Measurements from ENCODE around the gene FAM83E.
A peak's percentile ranks its signal among the peaks of the same experiment; 100 is the strongest.
"Not testable (repeated sequence)": the region's sequence is repeated elsewhere in the genome, so short reads cannot be mapped to it uniquely, and the experiment has no call there.

FAM83E gene

GRCh38 chr19:48614436-48615230 lies at the start of gene FAM83E:
Gene FAM83E, minus strand, starts transcription at chr19:48615076. Its CDS starts 1,704 bp downstream, at chr19:48613372.
- peak; percentile 34 for FAIRE-seq

GRCh38 chr19:48664476-48664875 lies 49.6 kb upstream of the FAM83E start:
- FAIRE-seq: no peak

GRCh38 chr19:48663667-48664066 lies 48.8 kb upstream of the FAM83E start:
- no peak for FAIRE-seq

GRCh38 chr19:48661711-48662090 lies 46.8 kb upstream of the FAM83E start:
- no peak for FAIRE-seq

GRCh38 chr19:48660852-48661710 lies 46.2 kb upstream of the FAM83E start:
- peak; percentile 99 for FAIRE-seq

GRCh38 chr19:48659768-48660167 lies 44.9 kb upstream of the FAM83E start:
- peak; percentile 70 for FAIRE-seq

- no peak for FAIRE-seq
These were observed 43.6 kb upstream of the FAM83E start for GRCh38 chr19:48658483-48658882.

GRCh38 chr19:48657828-48658227 lies 43.0 kb upstream of the FAM83E start:
- not testable (repeated sequence) for FAIRE-seq

GRCh38 chr19:48656840-48657474 lies 42.1 kb upstream of the FAM83E start:
- peak; percentile 96 for FAIRE-seq

- no peak for FAIRE-seq
These were observed 39.6 kb upstream of the FAM83E start for GRCh38 chr19:48654299-48655059.

- FAIRE-seq: no peak
These were observed 36.8 kb upstream of the FAM83E start for GRCh38 chr19:48651683-48652048.

- FAIRE-seq: no peak
These were observed 36.3 kb upstream of the FAM83E start for GRCh38 chr19:48650974-48651682.

- FAIRE-seq: no peak
These were observed 33.3 kb upstream of the FAM83E start for GRCh38 chr19:48648134-48648533.

GRCh38 chr19:48646722-48647216 lies 31.9 kb upstream of the FAM83E start:
- no peak for FAIRE-seq

- FAIRE-seq: peak; percentile 44
These were observed 31.3 kb upstream of the FAM83E start, which contains the start of gene CA11 for GRCh38 chr19:48646001-48646721. Gene CA11, minus strand, starts transcription at chr19:48646187. Its CDS starts 555 bp downstream, at chr19:48645632.

- FAIRE-seq: no peak
These were observed 30.7 kb upstream of the FAM83E start for GRCh38 chr19:48645620-48646000.

- FAIRE-seq: peak; percentile 82
These were observed 30.2 kb upstream of the FAM83E start for GRCh38 chr19:48644839-48645619.

- no peak for FAIRE-seq
These were observed 29.5 kb upstream of the FAM83E start for GRCh38 chr19:48644355-48644754.

GRCh38 chr19:48642862-48643261 lies 28.0 kb upstream of the FAM83E start:
- no peak for FAIRE-seq

GRCh38 chr19:48641850-48642249 lies 27.0 kb upstream of the FAM83E start:
- no peak for FAIRE-seq
